IPS-NIHi7 (cell line): Measurements from ENCODE around the gene SEMA3B.
"Not testable (repeated sequence)": the region's sequence is repeated elsewhere in the genome, so short reads cannot be mapped to it uniquely, and the experiment has no call there.

Experiments
- DNase-seq: peaks from one replicate; pipeline ENCODE4 v3.0.0; 2012; ENCODE audit warnings: mixed read lengths; ENCODE audit errors: extremely low spot score

SEMA3B gene

GRCh38 chr3:50268703-50269451 is at the start of gene SEMA3B:
SEMA3B (plus strand) TSS chr3:50269147; CDS start chr3:50269241, 94 bp downstream.
- DNase-seq, result no peak

- DNase-seq, result no peak
Observed at GRCh38 chr3:50219285-50219684, 49.7 kb upstream of the SEMA3B start.

GRCh38 chr3:50220109-50220508 is 48.8 kb upstream of the SEMA3B start:
- DNase-seq, result no peak

- DNase-seq, result no peak
Observed at GRCh38 chr3:50221051-50221410, 47.9 kb upstream of the SEMA3B start.

GRCh38 chr3:50221411-50222168 is 47.4 kb upstream of the SEMA3B start:
- peak; percentile 84 for DNase-seq

- DNase-seq, result no peak
Observed at GRCh38 chr3:50222169-50222528, 46.8 kb upstream of the SEMA3B start.

GRCh38 chr3:50224639-50225038 is 44.3 kb upstream of the SEMA3B start:
- DNase-seq, result no peak

GRCh38 chr3:50226888-50227389 is 42.0 kb upstream of the SEMA3B start:
- no peak for DNase-seq

GRCh38 chr3:50227390-50228183 is 41.4 kb upstream of the SEMA3B start:
- peak; percentile 89 for DNase-seq

- DNase-seq, result not testable (repeated sequence)
Observed at GRCh38 chr3:50228184-50228763, 40.7 kb upstream of the SEMA3B start.

GRCh38 chr3:50229490-50229889 is 39.5 kb upstream of the SEMA3B start:
- DNase-seq, result no peak

GRCh38 chr3:50230104-50230793 is 38.7 kb upstream of the SEMA3B start:
- DNase-seq, result no peak

- DNase-seq, result no peak
Observed at GRCh38 chr3:50230794-50231125, 38.2 kb upstream of the SEMA3B start.

- DNase-seq, result no peak
Observed at GRCh38 chr3:50231581-50231980, 37.4 kb upstream of the SEMA3B start.

- DNase-seq, result no peak
Observed at GRCh38 chr3:50232303-50232702, 36.6 kb upstream of the SEMA3B start.

GRCh38 chr3:50233176-50233575 is 35.8 kb upstream of the SEMA3B start:
- DNase-seq, result no peak

- peak; percentile 98 for DNase-seq
Observed at GRCh38 chr3:50235716-50236483, 33.0 kb upstream of the SEMA3B start, which contains the start of gene GNAI2. GNAI2 (plus strand) TSS chr3:50236204; CDS start chr3:50236336, 132 bp downstream.

GRCh38 chr3:50236484-50237132 is 32.3 kb upstream of the SEMA3B start:
- DNase-seq, result no peak

GRCh38 chr3:50237133-50237651 is 31.8 kb upstream of the SEMA3B start:
- DNase-seq, result no peak
